ENCODE measurements around the gene B9D2. TPM values are rescaled to one million over a fixed set of nuclear protein-coding genes. Genes with fewer than 3 reads are reported as not detected.

B9D2 gene
- total and polyA plus RNA-seq, 2 experiments from 2014 or later = 2.7 to 7.4 TPM

GRCh38 chr19:41411100-41411967 lies 47.4 kb upstream of the B9D2 start (continued):
- TF ChIP-seq, protein P1, sequence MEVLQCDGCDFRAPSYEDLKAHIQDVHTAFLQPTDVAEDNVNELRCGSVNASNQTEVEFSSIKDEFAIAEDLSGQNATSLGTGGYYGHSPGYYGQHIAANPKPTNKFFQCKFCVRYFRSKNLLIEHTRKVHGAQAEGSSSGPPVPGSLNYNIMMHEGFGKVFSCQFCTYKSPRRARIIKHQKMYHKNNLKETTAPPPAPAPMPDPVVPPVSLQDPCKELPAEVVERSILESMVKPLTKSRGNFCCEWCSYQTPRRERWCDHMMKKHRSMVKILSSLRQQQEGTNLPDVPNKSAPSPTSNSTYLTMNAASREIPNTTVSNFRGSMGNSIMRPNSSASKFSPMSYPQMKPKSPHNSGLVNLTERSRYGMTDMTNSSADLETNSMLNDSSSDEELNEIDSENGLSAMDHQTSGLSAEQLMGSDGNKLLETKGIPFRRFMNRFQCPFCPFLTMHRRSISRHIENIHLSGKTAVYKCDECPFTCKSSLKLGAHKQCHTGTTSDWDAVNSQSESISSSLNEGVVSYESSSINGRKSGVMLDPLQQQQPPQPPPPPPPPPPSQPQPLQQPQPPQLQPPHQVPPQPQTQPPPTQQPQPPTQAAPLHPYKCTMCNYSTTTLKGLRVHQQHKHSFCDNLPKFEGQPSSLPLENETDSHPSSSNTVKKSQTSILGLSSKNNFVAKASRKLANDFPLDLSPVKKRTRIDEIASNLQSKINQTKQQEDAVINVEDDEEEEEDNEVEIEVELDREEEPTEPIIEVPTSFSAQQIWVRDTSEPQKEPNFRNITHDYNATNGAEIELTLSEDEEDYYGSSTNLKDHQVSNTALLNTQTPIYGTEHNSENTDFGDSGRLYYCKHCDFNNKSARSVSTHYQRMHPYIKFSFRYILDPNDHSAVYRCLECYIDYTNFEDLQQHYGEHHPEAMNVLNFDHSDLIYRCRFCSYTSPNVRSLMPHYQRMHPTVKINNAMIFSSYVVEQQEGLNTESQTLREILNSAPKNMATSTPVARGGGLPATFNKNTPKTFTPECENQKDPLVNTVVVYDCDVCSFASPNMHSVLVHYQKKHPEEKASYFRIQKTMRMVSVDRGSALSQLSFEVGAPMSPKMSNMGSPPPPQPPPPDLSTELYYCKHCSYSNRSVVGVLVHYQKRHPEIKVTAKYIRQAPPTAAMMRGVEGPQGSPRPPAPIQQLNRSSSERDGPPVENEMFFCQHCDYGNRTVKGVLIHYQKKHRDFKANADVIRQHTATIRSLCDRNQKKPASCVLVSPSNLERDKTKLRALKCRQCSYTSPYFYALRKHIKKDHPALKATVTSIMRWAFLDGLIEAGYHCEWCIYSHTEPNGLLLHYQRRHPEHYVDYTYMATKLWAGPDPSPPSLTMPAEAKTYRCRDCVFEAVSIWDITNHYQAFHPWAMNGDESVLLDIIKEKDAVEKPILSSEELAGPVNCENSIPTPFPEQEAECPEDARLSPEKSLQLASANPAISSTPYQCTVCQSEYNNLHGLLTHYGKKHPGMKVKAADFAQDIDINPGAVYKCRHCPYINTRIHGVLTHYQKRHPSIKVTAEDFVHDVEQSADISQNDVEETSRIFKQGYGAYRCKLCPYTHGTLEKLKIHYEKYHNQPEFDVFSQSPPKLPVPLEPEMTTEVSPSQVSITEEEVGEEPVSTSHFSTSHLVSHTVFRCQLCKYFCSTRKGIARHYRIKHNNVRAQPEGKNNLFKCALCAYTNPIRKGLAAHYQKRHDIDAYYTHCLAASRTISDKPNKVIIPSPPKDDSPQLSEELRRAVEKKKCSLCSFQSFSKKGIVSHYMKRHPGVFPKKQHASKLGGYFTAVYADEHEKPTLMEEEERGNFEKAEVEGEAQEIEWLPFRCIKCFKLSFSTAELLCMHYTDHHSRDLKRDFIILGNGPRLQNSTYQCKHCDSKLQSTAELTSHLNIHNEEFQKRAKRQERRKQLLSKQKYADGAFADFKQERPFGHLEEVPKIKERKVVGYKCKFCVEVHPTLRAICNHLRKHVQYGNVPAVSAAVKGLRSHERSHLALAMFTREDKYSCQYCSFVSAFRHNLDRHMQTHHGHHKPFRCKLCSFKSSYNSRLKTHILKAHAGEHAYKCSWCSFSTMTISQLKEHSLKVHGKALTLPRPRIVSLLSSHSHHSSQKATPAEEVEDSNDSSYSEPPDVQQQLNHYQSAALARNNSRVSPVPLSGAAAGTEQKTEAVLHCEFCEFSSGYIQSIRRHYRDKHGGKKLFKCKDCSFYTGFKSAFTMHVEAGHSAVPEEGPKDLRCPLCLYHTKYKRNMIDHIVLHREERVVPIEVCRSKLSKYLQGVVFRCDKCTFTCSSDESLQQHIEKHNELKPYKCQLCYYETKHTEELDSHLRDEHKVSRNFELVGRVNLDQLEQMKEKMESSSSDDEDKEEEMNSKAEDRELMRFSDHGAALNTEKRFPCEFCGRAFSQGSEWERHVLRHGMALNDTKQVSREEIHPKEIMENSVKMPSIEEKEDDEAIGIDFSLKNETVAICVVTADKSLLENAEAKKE (CRISPR knock-in tag; IDR thresholded peaks at IDR 0.05) = no peak
- TF ChIP-seq NANOG (IDR thresholded peaks at IDR 0.05; ENCODE audit: borderline replicate concordance) = no peak
- no peak for TF ChIP-seq JUNB (IDR thresholded peaks at IDR 0.05; ENCODE audit: unreplicated experiment)
- TF ChIP-seq POLR2AphosphoS5 (IDR thresholded peaks at IDR 0.05; ENCODE audit: low read depth) = no peak
- no peak for TF ChIP-seq REST (IDR thresholded peaks at IDR 0.05; ENCODE audit: unreplicated experiment)
